NT2/D1 (cell line): ENCODE measurements around the gene TUG1.

ENCODE experiments used
- DNase-seq: peaks from one replicate; pipeline ENCODE4 v3.0.0-alpha.2; 2011; ENCODE audit warnings: low read depth, low spot score
- H3K27me3 ChIP-seq: 2 replicates; pipeline ENCODE4 v1.6.0; 2011; ENCODE audit warnings: mild to moderate bottlenecking; ENCODE audit not compliant: insufficient read length, insufficient read depth
- H3K36me3 ChIP-seq: 2 replicates; pipeline ENCODE4 v1.6.1; 2011; ENCODE audit warnings: mild to moderate bottlenecking, low read length, mixed read lengths; ENCODE audit not compliant: insufficient read depth, insufficient read length
- H3K4me1 ChIP-seq: 2 replicates; pipeline ENCODE4 v1.5.1; 2011; ENCODE audit not compliant: insufficient read depth, insufficient read length
- H3K4me3 ChIP-seq: 2 replicates; pipeline ENCODE4 v1.5.1; 2011; ENCODE audit warnings: low read depth; ENCODE audit not compliant: insufficient read length
- H3K9ac ChIP-seq: 2 replicates; pipeline ENCODE4 v1.6.0; 2011; ENCODE audit warnings: low read depth; ENCODE audit not compliant: insufficient read length
- H3K9me3 ChIP-seq: 2 replicates; pipeline ENCODE4 v1.5.1; 2011; ENCODE audit warnings: mild to moderate bottlenecking, low read length; ENCODE audit not compliant: insufficient read depth
- SUZ12 ChIP-seq: IDR thresholded peaks from 2 replicates; pipeline ENCODE4 v1.6.1; 2011; ENCODE audit not compliant: insufficient read length, insufficient read depth; ENCODE audit errors: extremely low read depth
- YY1 ChIP-seq: IDR thresholded peaks from 2 replicates; pipeline ENCODE4 v1.6.1; 2011; ENCODE audit not compliant: insufficient read length, insufficient read depth
- ZNF274 ChIP-seq: IDR thresholded peaks from 2 replicates; pipeline ENCODE4 v1.6.1; 2011; ENCODE audit warnings: mild to moderate bottlenecking, low read depth, low read length

Gene TUG1

GRCh38 chr22:30926706-30927105 lies 42.4 kb upstream of the TUG1 start:
- Histone ChIP-seq H3K36me3 (peaks cover 75% of the 10 kb centered on the region), H3K9ac (no peak overlapping the region), H3K27me3 (no peaks in the 10 kb centered on the region), H3K4me1 (peaks cover 3% of the 10 kb centered on the region), H3K4me3 (no peak overlapping the region), H3K9me3 (no peaks in the 10 kb centered on the region)
- no peak for TF ChIP-seq YY1
- no peak for TF ChIP-seq ZNF274
- no peak for TF ChIP-seq SUZ12
- no peak for DNase-seq

GRCh38 chr22:30927806-30928205 lies 41.3 kb upstream of the TUG1 start:
- TF ChIP-seq SUZ12 = no peak
- no peak for TF ChIP-seq ZNF274

GRCh38 chr22:30928401-30928800 lies 40.7 kb upstream of the TUG1 start:
- Histone ChIP-seq H3K36me3 (peaks cover 88% of the 10 kb centered on the region), H3K9ac (no peak overlapping the region), H3K27me3 (no peaks in the 10 kb centered on the region), H3K4me1 (no peaks in the 10 kb centered on the region), H3K4me3 (no peak overlapping the region), H3K9me3 (no peaks in the 10 kb centered on the region)
- TF ChIP-seq SUZ12 (no peak), ZNF274 (no peak), YY1 (no peak)
- DNase-seq = no peak

More at GRCh38 chr22:30927806-30928205, 41.3 kb upstream of the TUG1 start:
- H3K27me3 ChIP-seq = no peaks in the 10 kb centered on the region
- H3K4me1 ChIP-seq = no peaks in the 10 kb centered on the region
- no peak overlapping the region for H3K4me3 ChIP-seq
- no peak for DNase-seq
- H3K36me3 ChIP-seq = peaks cover 86% of the 10 kb centered on the region
- H3K9ac ChIP-seq = no peak overlapping the region
- H3K9me3 ChIP-seq = no peaks in the 10 kb centered on the region

GRCh38 chr22:30930228-30930627 lies 38.8 kb upstream of the TUG1 start:
- H3K27me3 ChIP-seq = no peaks in the 10 kb centered on the region
- DNase-seq = no peak
- H3K36me3 ChIP-seq = peaks cover 93% of the 10 kb centered on the region
- no peak overlapping the region for H3K4me3 ChIP-seq
- no peak overlapping the region for H3K9ac ChIP-seq
- H3K4me1 ChIP-seq = no peaks in the 10 kb centered on the region
- TF ChIP-seq SUZ12 (no peak), ZNF274 (no peak), YY1 (no peak)
- no peaks in the 10 kb centered on the region for H3K9me3 ChIP-seq

GRCh38 chr22:30931541-30932300 lies 37.3 kb upstream of the TUG1 start:
- no peak for DNase-seq
- TF ChIP-seq YY1 (no peak), ZNF274 (no peak), SUZ12 (no peak)
- Histone ChIP-seq H3K4me3 (no peak overlapping the region), H3K9me3 (no peaks in the 10 kb centered on the region), H3K4me1 (no peaks in the 10 kb centered on the region), H3K36me3 (peaks cover 93% of the 10 kb centered on the region), H3K27me3 (no peaks in the 10 kb centered on the region), H3K9ac (no peak overlapping the region)

GRCh38 chr22:30932661-30933060 lies 36.4 kb upstream of the TUG1 start:
- Histone ChIP-seq H3K36me3 (peaks cover 93% of the 10 kb centered on the region), H3K9me3 (no peaks in the 10 kb centered on the region), H3K4me1 (no peaks in the 10 kb centered on the region), H3K27me3 (no peaks in the 10 kb centered on the region), H3K4me3 (no peak overlapping the region), H3K9ac (no peak overlapping the region)
- DNase-seq = no peak
- TF ChIP-seq ZNF274 = no peak
- TF ChIP-seq SUZ12 = no peak
- TF ChIP-seq YY1 = no peak

- no peak overlapping the region for H3K9ac ChIP-seq
- H3K4me3 ChIP-seq = no peak overlapping the region
- DNase-seq = no peak
- H3K4me1 ChIP-seq = no peaks in the 10 kb centered on the region
- H3K9me3 ChIP-seq = no peaks in the 10 kb centered on the region
- no peak for TF ChIP-seq YY1
- TF ChIP-seq SUZ12 = no peak
- TF ChIP-seq ZNF274 = no peak
- H3K36me3 ChIP-seq = peaks cover 92% of the 10 kb centered on the region
- no peaks in the 10 kb centered on the region for H3K27me3 ChIP-seq
Measured at GRCh38 chr22:30933457-30933856, 35.6 kb upstream of the TUG1 start.
